CD4-positive, CD25-positive, alpha-beta regulatory T cell (primary cell): Measurements from ENCODE around the gene DUSP9. TPM values are rescaled to one million over a fixed set of nuclear protein-coding genes. Genes with fewer than 3 reads are reported as not detected.
"Not testable (repeated sequence)": the region's sequence is repeated elsewhere in the genome, so short reads cannot be mapped to it uniquely, and the experiment has no call there.

Source experiments
- ATAC-seq, 2 donors: fragments of 150-1000 bp; cut with Tn5 transposase; one replicate each; pipeline ENCODE4 v1.10.0; 2021; ENCODE audit warnings: low read depth in 2 of 2, moderate number of reproducible peaks in 2 of 2, moderate library complexity in 1 of 2
- DNase-seq, 3 donors: peaks; one replicate each; pipeline versions ENCODE4 v3.0.0 to v3.0.0-alpha.2; 2012 to 2022; ENCODE audit warnings: mixed read lengths in 1 of 3
- H3K27ac ChIP-seq: one replicate; pipeline ENCODE4 v1.7.0; 2013; ENCODE audit warnings: mild to moderate bottlenecking, low read length; ENCODE audit not compliant: insufficient read depth, poor library complexity, severe bottlenecking
- H3K27me3 ChIP-seq: one replicate; pipeline ENCODE4 v1.7.0; 2013; ENCODE audit warnings: low read length; ENCODE audit not compliant: control insufficient read depth, insufficient read depth
- H3K36me3 ChIP-seq: one replicate; pipeline ENCODE4 v1.7.0; 2013; ENCODE audit warnings: mild to moderate bottlenecking, low read length, moderate library complexity; ENCODE audit not compliant: control insufficient read depth, insufficient read depth
- H3K4me1 ChIP-seq: 2 replicates; pipeline ENCODE4 v1.7.0; 2013; ENCODE audit warnings: mild to moderate bottlenecking, low read length; ENCODE audit not compliant: insufficient read depth, control insufficient read depth, poor library complexity, severe bottlenecking
- H3K4me3 ChIP-seq: one replicate; pipeline ENCODE4 v1.7.0; 2013; ENCODE audit warnings: low read depth, mild to moderate bottlenecking, low read length, moderate library complexity
- H3K9me3 ChIP-seq, 2 experiments: 1 replicate in 1 of 2; 2 replicates in 1 of 2; pipeline ENCODE4 v1.7.0; 2013; ENCODE audit warnings: low read length in 2 of 2, mild to moderate bottlenecking in 1 of 2, moderate library complexity in 1 of 2; ENCODE audit not compliant: control insufficient read depth in 2 of 2
- H3K27ac Mint-ChIP-seq, 3 donors: one replicate each; pipeline ENCODE4 v1.8.0; 2020 to 2022; ENCODE audit warnings: mild to moderate bottlenecking in 3 of 3, mixed read lengths in 3 of 3, moderate library complexity in 2 of 3
- H3K27me3 Mint-ChIP-seq: one replicate; pipeline ENCODE4 v1.8.0; 2022; ENCODE audit warnings: mild to moderate bottlenecking, mixed read lengths
- H3K36me3 Mint-ChIP-seq: one replicate; pipeline ENCODE4 v1.8.0; 2020; ENCODE audit warnings: mixed read lengths
- H3K4me1 Mint-ChIP-seq, 4 donors: one replicate each; pipeline ENCODE4 v1.8.0; 2020 to 2022; ENCODE audit warnings: mixed read lengths in 4 of 4, mild to moderate bottlenecking in 1 of 4
- H3K4me3 Mint-ChIP-seq, 4 donors: one replicate each; pipeline ENCODE4 v1.8.0; 2020 to 2022; ENCODE audit warnings: mild to moderate bottlenecking in 4 of 4, mixed read lengths in 4 of 4, moderate library complexity in 3 of 4
- H3K9me3 Mint-ChIP-seq, 7 donors: one replicate each; pipeline ENCODE4 v1.8.0; 2020 to 2022; ENCODE audit warnings: mixed read lengths in 7 of 7, mild to moderate bottlenecking in 3 of 7, moderate library complexity in 2 of 7
- polyA plus RNA-seq, 4 donors: library from polyadenylated mRNA; unstranded; fragments of 300-500 nt; fragmentation: Illumina TruSeq; gene quantifications; one replicate each; pipeline ENCODE4 v1.2.3, GENCODE V29; 2021
- total RNA-seq: library from RNA; stranded (reverse); gene quantifications from one replicate; pipeline ENCODE4 v1.2.3, GENCODE V29; 2022

DUSP9 gene
- total and polyA plus RNA-seq, 5 donors from 2014 or later: not detected

GRCh38 chrX:153602601-153603000 is 44.4 kb upstream of the DUSP9 start:
- Mint-ChIP-seq H3K27ac (no peak overlapping the region), H3K9me3 (peaks cover 0 to 3% (median 0%) of the 10 kb centered on the region in 7 donors)

GRCh38 chrX:153603131-153603656 is 43.8 kb upstream of the DUSP9 start:
- Histone ChIP-seq H3K27ac (no peak overlapping the region), H3K36me3 (no peaks in the 10 kb centered on the region), H3K9me3 (no peaks in the 10 kb centered on the region), H3K4me1 (peaks cover 19% of the 10 kb centered on the region), H3K27me3 (no peaks in the 10 kb centered on the region), H3K4me3 (no peak overlapping the region)
- Mint-ChIP-seq H3K4me3 (peak overlapping the region in 3 of 4 donors; percentile 42 to 59 (median 55)), H3K9me3 (peaks cover 0 to 3% (median 0%) of the 10 kb centered on the region in 7 donors), H3K27me3 (no peaks in the 10 kb centered on the region), H3K4me1 (peaks cover 0 to 45% (median 11%) of the 10 kb centered on the region in 4 donors), H3K36me3 (peaks cover 5% of the 10 kb centered on the region), H3K27ac (peak overlapping the region in 1 of 3 donors; percentile 69)
- ATAC-seq (no peak), DNase-seq (no peak)

More at GRCh38 chrX:153602601-153603000, 44.4 kb upstream of the DUSP9 start:
- DNase-seq: no peak
- Histone ChIP-seq H3K27ac (no peak overlapping the region), H3K4me1 (peaks cover 22% of the 10 kb centered on the region), H3K36me3 (no peaks in the 10 kb centered on the region), H3K27me3 (no peaks in the 10 kb centered on the region), H3K4me3 (no peak overlapping the region), H3K9me3 (no peaks in the 10 kb centered on the region)
- peaks cover 0 to 51% (median 14%) of the 10 kb centered on the region in 4 donors for H3K4me1 Mint-ChIP-seq
- no peaks in the 10 kb centered on the region for H3K27me3 Mint-ChIP-seq
- no peak for ATAC-seq
- peak overlapping the region; percentile 3 to 59 (median 34) for H3K4me3 Mint-ChIP-seq
- peaks cover 5% of the 10 kb centered on the region for H3K36me3 Mint-ChIP-seq

GRCh38 chrX:153604666-153605380 is 42.2 kb upstream of the DUSP9 start:
- H3K27me3 Mint-ChIP-seq, H3K27ac ChIP-seq, DNase-seq, ATAC-seq, H3K36me3 ChIP-seq, H3K27me3 ChIP-seq, H3K9me3 Mint-ChIP-seq, H3K36me3 Mint-ChIP-seq, H3K9me3 ChIP-seq, H3K4me3 ChIP-seq, H3K27ac Mint-ChIP-seq: not testable (repeated sequence)
- H3K4me1 ChIP-seq: peaks cover 22% of the 10 kb centered on the region
- peak overlapping the region in 2 of 4 donors; percentile 27 to 49 for H3K4me3 Mint-ChIP-seq
- peaks cover 0 to 45% (median 11%) of the 10 kb centered on the region in 4 donors for H3K4me1 Mint-ChIP-seq

GRCh38 chrX:153606503-153606902 is 40.5 kb upstream of the DUSP9 start:
- Mint-ChIP-seq H3K36me3 (peaks cover 5% of the 10 kb centered on the region), H3K4me3 (no peak overlapping the region), H3K9me3 (peaks cover 0 to 3% (median 0%) of the 10 kb centered on the region in 7 donors), H3K4me1 (peaks cover 0 to 34% (median 8%) of the 10 kb centered on the region in 4 donors), H3K27me3 (no peaks in the 10 kb centered on the region), H3K27ac (peak overlapping the region in 1 of 3 donors; percentile 63)
- H3K4me3 ChIP-seq: no peak overlapping the region
- no peak for ATAC-seq
- no peak overlapping the region for H3K27ac ChIP-seq
- no peaks in the 10 kb centered on the region for H3K27me3 ChIP-seq
- H3K4me1 ChIP-seq: peaks cover 12% of the 10 kb centered on the region
- DNase-seq: no peak
- no peaks in the 10 kb centered on the region for H3K9me3 ChIP-seq
- no peaks in the 10 kb centered on the region for H3K36me3 ChIP-seq

GRCh38 chrX:153608376-153608775 is 38.6 kb upstream of the DUSP9 start:
- no peaks in the 10 kb centered on the region for H3K36me3 Mint-ChIP-seq
- no peak overlapping the region for H3K27ac Mint-ChIP-seq
- no peaks in the 10 kb centered on the region for H3K9me3 ChIP-seq
- H3K27me3 Mint-ChIP-seq: no peaks in the 10 kb centered on the region
- peak overlapping the region in 1 of 4 donors; percentile 51 for H3K4me3 Mint-ChIP-seq
- H3K36me3 ChIP-seq: no peaks in the 10 kb centered on the region
- H3K4me3 ChIP-seq: no peak overlapping the region
- no peak overlapping the region for H3K27ac ChIP-seq
- peaks cover 0 to 22% (median 6%) of the 10 kb centered on the region in 4 donors for H3K4me1 Mint-ChIP-seq
- H3K4me1 ChIP-seq: peaks cover 9% of the 10 kb centered on the region
- H3K9me3 Mint-ChIP-seq: peaks cover 0 to 1% (median 0%) of the 10 kb centered on the region in 7 donors
- no peak for ATAC-seq
- DNase-seq: no peak
- no peaks in the 10 kb centered on the region for H3K27me3 ChIP-seq

GRCh38 chrX:153608806-153609205 is 38.2 kb upstream of the DUSP9 start:
- Histone ChIP-seq H3K9me3 (no peaks in the 10 kb centered on the region), H3K4me3 (no peak overlapping the region), H3K27ac (no peak overlapping the region), H3K4me1 (peaks cover 5% of the 10 kb centered on the region), H3K36me3 (no peaks in the 10 kb centered on the region), H3K27me3 (no peaks in the 10 kb centered on the region)
- H3K4me1 Mint-ChIP-seq: peaks cover 0 to 18% (median 5%) of the 10 kb centered on the region in 4 donors
- H3K36me3 Mint-ChIP-seq: no peaks in the 10 kb centered on the region
- peaks cover 0 to 1% (median 0%) of the 10 kb centered on the region in 7 donors for H3K9me3 Mint-ChIP-seq
- ATAC-seq: no peak
- H3K27me3 Mint-ChIP-seq: no peaks in the 10 kb centered on the region
- peak overlapping the region in 2 of 4 donors; percentile 51 to 63 for H3K4me3 Mint-ChIP-seq
- no peak overlapping the region for H3K27ac Mint-ChIP-seq
- DNase-seq: no peak

GRCh38 chrX:153609917-153610835 is 36.8 kb upstream of the DUSP9 start:
- peak; percentile 65 to 73 (median 68) for DNase-seq
- no peaks in the 10 kb centered on the region for H3K27me3 ChIP-seq
- H3K9me3 ChIP-seq: no peaks in the 10 kb centered on the region
- Mint-ChIP-seq H3K36me3 (no peaks in the 10 kb centered on the region), H3K27ac (no peak overlapping the region), H3K27me3 (no peaks in the 10 kb centered on the region), H3K4me1 (peaks cover 0 to 18% (median 5%) of the 10 kb centered on the region in 4 donors), H3K9me3 (peaks cover 0 to 2% (median 0%) of the 10 kb centered on the region in 7 donors), H3K4me3 (peak overlapping the region; percentile 72 to 82 (median 76))
- no peaks in the 10 kb centered on the region for H3K36me3 ChIP-seq
- H3K27ac ChIP-seq: no peak overlapping the region
- ATAC-seq: peak; percentile 84 to 86
- H3K4me3 ChIP-seq: no peak overlapping the region
- peaks cover 5% of the 10 kb centered on the region for H3K4me1 ChIP-seq
